Heart right ventricle (tissue), 16 donors: ENCODE results near the gene FBXL13. TPM values are rescaled to one million over a fixed set of nuclear protein-coding genes. Genes with fewer than 3 reads are reported as not detected.

ENCODE experiments used
- ATAC-seq, 8 donors: fragments of 200-7000 bp; cut with Tn5 transposase; one replicate each; pipeline ENCODE4 v1.9.1; 2020; ENCODE audit warnings: mild to moderate bottlenecking in 8 of 8, moderate library complexity in 8 of 8, moderate number of reproducible peaks in 1 of 8
- DNase-seq, 2 donors: peaks; one replicate each; pipeline ENCODE4 v3.0.0-alpha.2; 2020
- H3K27ac ChIP-seq, 10 donors: fragments of 200-600 bp; sonication (generic) in 2 of 10; one replicate each; pipeline versions ENCODE4 v1.5.0 to v1.8.0; 2020 to 2022; ENCODE audit warnings: mild to moderate bottlenecking in 3 of 10
- H3K27me3 ChIP-seq, 7 donors: fragments of 200-600 bp; one replicate each; pipeline ENCODE4 v1.8.0; 2021 to 2022; ENCODE audit warnings: mild to moderate bottlenecking in 2 of 7
- H3K36me3 ChIP-seq, 9 donors: fragments of 200-600 bp; sonication (generic) in 1 of 9; one replicate each; pipeline versions ENCODE4 v1.5.0 to v1.8.0; 2020 to 2022; ENCODE audit warnings: mild to moderate bottlenecking in 2 of 9
- H3K4me1 ChIP-seq, 9 donors: fragments of 200-600 bp; sonication (generic) in 1 of 9; one replicate each; pipeline versions ENCODE4 v1.5.0 to v1.8.0; 2020 to 2022; ENCODE audit warnings: mild to moderate bottlenecking in 4 of 9
- H3K4me3 ChIP-seq, 10 donors: fragments of 200-600 bp; sonication (generic) in 2 of 10; one replicate each; pipeline versions ENCODE4 v1.5.0 to v1.8.0; 2020 to 2022; ENCODE audit warnings: mild to moderate bottlenecking in 7 of 10, moderate library complexity in 2 of 10
- H3K9me3 ChIP-seq, 11 donors: fragments of 200-600 bp in 10 of 11; sonication (generic) in 2 of 11; one replicate each; pipeline versions ENCODE4 v1.5.0 to v1.8.0; 2013 to 2022; ENCODE audit warnings: mild to moderate bottlenecking in 2 of 11, control low read depth in 1 of 11, moderate library complexity in 1 of 11
- WGBS, 2 donors: extraction: QIAGEN DNeasy Blood & Tissue Kit; methylation state at CpG; one replicate each; pipeline ENCODE4 v1.1.7; 2013; ENCODE audit warnings: inconsistent platforms in 1 of 2; 5-methylcytosine and 5-hydroxymethylcytosine counted together
- intact Hi-C, 10 donors: fragments of 100-400 bp; cut with DNase I; formaldehyde crosslinking; loops; one replicate each; pipeline versions ENCODE4 v1.11.1 to v1.14.2; 2022
- polyA plus RNA-seq, 2 donors: library from polyadenylated mRNA; stranded (reverse); fragments of 200-250 nt; gene quantifications; one replicate each; pipeline ENCODE4 v1.2.3, GENCODE V29; 2013
- total RNA-seq, 10 donors: library from RNA; stranded (reverse); fragmentation: NEBNext Ultra II Directional in 3 of 10; extraction: Animal tissue kit (Norgen Biotek cat#: 25700) in 3 of 10; gene quantifications; one replicate each; pipeline versions ENCODE4 v1.2.1 to v1.2.4, GENCODE V29; 2021 to 2023
- TF ChIP-seq, protein P1 (sequence below), 9 donors: fragments of 200-600 bp; sonication (generic) in 2 of 9; IDR thresholded peaks; one replicate each; pipeline versions ENCODE4 v1.5.0 to v1.8.0; 2021 to 2022; ENCODE audit warnings: antibody characterized with exemption in 9 of 9, mild to moderate bottlenecking in 5 of 9, moderate library complexity in 1 of 9
- donor health status: Arrhythmogenic right ventricular cardiomyopathy.
- donor health status: ischemic (EF 13 %, LVEDD 7.1; RV severe dilation, severe dysfunction).
- donor health status: healthy with polysubstance abuse.
- donor health status: DM: no; HTN: yes; CAD: no.
- donor health status: DM: no; HTN: no; CAD: no.
- donor health status: ischemic (EF 25% LVEDD 6.9; RV normal size, moderate dysfunction).
- donor health status: ischemic (EF 25% LVEDD 5.7; RV mildly dilated, moderate dysfunction).
- donor health status: healthy.
- donor health status: DM: yes; HTN: yes; CAD: no.
- donor health status: Ischemic cardiomyopathy.
- donor health status: ischemic (EF 35%, LVEDD 5.7; RV mildly dilated, moderate dysfunction).
- donor health status: nonischemic (EF 11% LVEDD 7.7; RV severe dilation, severe dysfunction).
- donor health status: DM: yes; HTN: yes; CAD: no.
- donor health status: PGD.
- donor health status: ischemic (EF 29% LVEDD 5.4; RV normal size, mild dysfunction).
- donor health status: nonischemic (EF 23%, LVEDD 6.1; RV moderate dilation, normal function).

FBXL13 gene
- total and polyA plus RNA-seq, 12 donors: 0.12 to 0.87 (median 0.45) TPM; not detected in 1

DNA sequence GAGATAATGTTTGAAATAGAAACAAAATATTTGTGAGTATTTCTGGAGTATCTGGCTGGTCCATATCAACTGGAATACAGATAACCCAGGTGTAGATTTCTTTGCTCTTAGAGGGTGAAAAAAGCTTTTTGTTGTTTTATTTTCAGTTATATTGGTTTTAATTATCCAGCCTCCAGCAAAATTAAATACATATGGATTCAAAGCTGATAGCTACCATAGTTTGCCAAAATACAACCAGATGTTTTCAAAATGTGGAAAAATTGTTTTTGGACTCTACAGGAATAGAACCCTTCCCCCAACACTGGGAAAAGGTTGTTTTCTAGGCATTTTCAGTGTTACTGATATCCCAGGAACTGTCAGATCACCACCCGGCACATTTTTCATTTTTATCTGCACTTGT is 131.7 kb downstream of the FBXL13 start:
- Histone ChIP-seq H3K4me1 (peaks cover 3 to 41% (median 19%) of the 10 kb centered on the region in 9 donors), H3K4me3 (no peak overlapping the region), H3K9me3 (no peaks in the 10 kb centered on the region), H3K36me3 (peaks cover 0 to 12% (median 0%) of the 10 kb centered on the region in 9 donors), H3K27me3 (no peaks in the 10 kb centered on the region), H3K27ac (peak overlapping the region in 3 of 10 donors; percentile 2 to 32 (median 21))
- ATAC-seq: peak in 1 of 8 donors; percentile 27
- TF ChIP-seq, protein P1, sequence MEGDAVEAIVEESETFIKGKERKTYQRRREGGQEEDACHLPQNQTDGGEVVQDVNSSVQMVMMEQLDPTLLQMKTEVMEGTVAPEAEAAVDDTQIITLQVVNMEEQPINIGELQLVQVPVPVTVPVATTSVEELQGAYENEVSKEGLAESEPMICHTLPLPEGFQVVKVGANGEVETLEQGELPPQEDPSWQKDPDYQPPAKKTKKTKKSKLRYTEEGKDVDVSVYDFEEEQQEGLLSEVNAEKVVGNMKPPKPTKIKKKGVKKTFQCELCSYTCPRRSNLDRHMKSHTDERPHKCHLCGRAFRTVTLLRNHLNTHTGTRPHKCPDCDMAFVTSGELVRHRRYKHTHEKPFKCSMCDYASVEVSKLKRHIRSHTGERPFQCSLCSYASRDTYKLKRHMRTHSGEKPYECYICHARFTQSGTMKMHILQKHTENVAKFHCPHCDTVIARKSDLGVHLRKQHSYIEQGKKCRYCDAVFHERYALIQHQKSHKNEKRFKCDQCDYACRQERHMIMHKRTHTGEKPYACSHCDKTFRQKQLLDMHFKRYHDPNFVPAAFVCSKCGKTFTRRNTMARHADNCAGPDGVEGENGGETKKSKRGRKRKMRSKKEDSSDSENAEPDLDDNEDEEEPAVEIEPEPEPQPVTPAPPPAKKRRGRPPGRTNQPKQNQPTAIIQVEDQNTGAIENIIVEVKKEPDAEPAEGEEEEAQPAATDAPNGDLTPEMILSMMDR (IDR thresholded peaks at IDR 0.05): no peak
- no peak for DNase-seq
- intact Hi-C loops: loop anchor here in 1 of 10 donors (5.0 kb wide), 1 partner anchor 51 kb away; no protein-coding TSS in a partner anchor
- 73% methylated on average over 1 of the region's 1 CpG for WGBS, 2 donors

DNA sequence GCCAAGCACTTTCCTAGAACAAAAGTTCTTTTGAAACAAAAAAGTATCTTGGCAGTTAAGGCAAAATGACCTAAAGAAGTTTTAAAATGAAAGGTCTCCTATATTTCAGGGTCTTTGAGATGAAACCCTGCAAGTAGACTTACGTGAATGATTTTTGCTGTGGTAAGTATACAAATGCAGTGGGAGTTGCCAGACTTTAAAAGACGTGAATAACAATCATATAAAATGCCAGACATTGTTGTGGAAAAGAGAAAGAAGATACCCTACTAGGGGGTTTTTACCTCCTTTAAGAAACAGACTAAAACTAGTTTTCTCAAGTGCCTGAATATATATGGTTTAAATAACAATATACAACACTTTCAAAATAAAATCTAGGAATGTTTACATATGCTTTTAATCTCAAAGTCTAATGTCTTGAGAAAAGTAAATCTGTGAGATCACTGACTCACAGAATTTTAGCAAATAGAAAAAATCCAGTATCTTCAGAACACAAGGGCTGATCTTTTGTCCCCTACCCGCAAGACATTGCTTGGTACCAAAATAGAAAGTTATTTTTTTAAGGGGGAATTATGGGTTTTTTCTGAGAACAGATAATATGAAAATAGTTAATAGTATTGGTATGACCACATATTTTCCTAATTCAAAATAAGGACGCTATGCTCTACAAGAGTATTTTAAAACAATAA is 132.3 kb downstream of the FBXL13 start:
- TF ChIP-seq, protein P1 (IDR thresholded peaks at IDR 0.05): no peak
- Histone ChIP-seq H3K4me1 (peaks cover 3 to 46% (median 23%) of the 10 kb centered on the region in 9 donors), H3K27me3 (no peaks in the 10 kb centered on the region), H3K9me3 (no peaks in the 10 kb centered on the region), H3K4me3 (no peak overlapping the region), H3K27ac (peak overlapping the region in 3 of 10 donors; percentile 2 to 32 (median 21)), H3K36me3 (peaks cover 0 to 12% (median 0%) of the 10 kb centered on the region in 9 donors)
- peak in 2 of 8 donors; percentile 4 to 53 for ATAC-seq
- DNase-seq: no peak
- WGBS, 2 donors: 62% methylated on average over 4 of the region's 4 CpGs
- intact Hi-C loops: loop anchor here in 1 of 10 donors (5.0 kb wide), 1 partner anchor 50 kb away; no protein-coding TSS in a partner anchor

DNA sequence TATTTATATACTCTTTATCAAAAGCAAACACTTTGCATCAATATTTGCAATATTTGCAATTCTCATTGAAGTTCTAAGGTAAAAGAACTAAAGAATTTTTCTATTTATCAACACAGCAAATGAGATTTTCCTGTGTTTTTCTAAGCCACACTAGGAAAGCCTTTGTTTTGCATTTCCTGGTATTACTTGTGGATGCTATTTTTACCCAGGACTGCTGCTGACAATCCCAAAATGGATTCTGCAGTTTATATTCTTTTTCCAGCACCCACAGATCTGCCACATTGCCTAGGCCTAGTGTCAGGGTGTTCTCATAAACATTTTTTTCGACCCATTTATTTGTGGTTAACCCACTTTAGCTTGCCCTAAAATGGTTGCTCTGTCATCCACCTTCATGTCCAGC is 135.9 kb downstream of the FBXL13 start:
- DNase-seq: no peak
- H3K36me3 ChIP-seq: no peaks in the 10 kb centered on the region
- no peaks in the 10 kb centered on the region for H3K9me3 ChIP-seq
- ATAC-seq: peak in 3 of 8 donors; percentile 13 to 59 (median 56)
- H3K4me3 ChIP-seq: no peak overlapping the region
- H3K27me3 ChIP-seq: no peaks in the 10 kb centered on the region
- peak overlapping the region in 8 of 10 donors; percentile 43 to 84 (median 60) for H3K27ac ChIP-seq
- TF ChIP-seq, protein P1 (IDR thresholded peaks at IDR 0.05): no peak
- intact Hi-C loops: no loop called here
- WGBS, 2 donors: 55 to 67% methylated on average over 1 of the region's 1 CpG
- peaks cover 3 to 76% (median 51%) of the 10 kb centered on the region in 9 donors for H3K4me1 ChIP-seq

DNA sequence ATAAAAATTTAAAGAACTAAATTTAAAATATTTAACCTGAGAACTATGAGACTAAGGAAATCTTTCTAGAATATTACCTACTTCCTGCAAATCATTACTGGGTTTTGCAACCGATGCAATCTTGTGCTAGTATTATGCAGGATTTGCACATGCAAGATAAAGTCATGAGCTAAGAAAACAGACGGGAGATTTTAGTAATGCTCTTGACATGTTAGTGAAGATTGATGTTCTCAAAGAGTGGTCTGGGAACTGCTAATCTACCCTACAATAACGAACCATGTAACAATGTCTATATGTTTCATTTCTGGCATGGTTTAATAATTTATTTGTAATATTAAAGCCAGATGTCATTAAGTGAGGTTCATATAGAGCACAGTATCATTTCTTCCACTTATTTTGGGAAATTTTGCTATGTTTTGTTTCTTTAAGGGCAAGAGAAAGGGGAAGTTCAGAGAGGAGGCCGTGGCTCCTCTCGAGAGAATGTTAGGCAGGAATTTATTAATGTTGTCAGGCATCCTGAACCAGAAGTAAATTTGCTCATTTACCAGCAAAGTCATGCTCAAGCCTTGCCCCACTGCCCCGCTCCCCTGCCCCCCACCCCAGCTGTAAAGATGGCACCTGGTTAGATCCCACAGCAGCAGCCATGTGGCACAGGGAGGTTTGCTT is 139.0 kb downstream of the FBXL13 start:
- Histone ChIP-seq H3K4me1 (peaks cover 3 to 70% (median 49%) of the 10 kb centered on the region in 9 donors), H3K36me3 (no peaks in the 10 kb centered on the region), H3K27ac (peak overlapping the region in 5 of 10 donors; percentile 36 to 81 (median 69)), H3K4me3 (peak overlapping the region in 5 of 10 donors; percentile 8 to 21 (median 14)), H3K27me3 (no peaks in the 10 kb centered on the region), H3K9me3 (no peaks in the 10 kb centered on the region)
- intact Hi-C loops: no loop called here
- TF ChIP-seq, protein P1 (IDR thresholded peaks at IDR 0.05): no peak
- ATAC-seq: no peak
- 52 to 56% methylated on average over 6 of the region's 6 CpGs for WGBS, 2 donors
- DNase-seq: no peak
